Gastrocnemius medialis (tissue), 4 donors: ENCODE results near the gene STX1A.

Source experiments
- CTCF ChIP-seq, 5 experiments: fragments of 450-650 bp in 3 of 5; fragments of 200-600 bp in 2 of 5; sonication (generic) in 2 of 5; IDR thresholded peaks in 4 of 5; conservative IDR thresholded peaks in 1 of 5; 1 replicate in 4 of 5; 2 replicates in 1 of 5; pipeline ENCODE4 v1.5.1; 2016 to 2019; ENCODE audit warnings: antibody characterized with exemption in 5 of 5, mild to moderate bottlenecking in 3 of 5, moderate library complexity in 3 of 5
- POLR2A ChIP-seq, 2 donors: fragments of 450-650 bp; IDR thresholded peaks; one replicate each; pipeline ENCODE4 v1.6.1; 2017; ENCODE audit warnings: antibody characterized with exemption in 2 of 2, mild to moderate bottlenecking in 2 of 2, moderate library complexity in 2 of 2

- TF ChIP-seq POLR2A (IDR thresholded peaks at IDR 0.05) (no peak), CTCF (IDR thresholded peaks at IDR 0.05 in 4 of 5, conservative IDR thresholded peaks at IDR 0.05 in 1 of 5) (no peak)
Measured at GRCh38 chr7:73740212-73740611, 20.7 kb upstream of the STX1A start.
